A673 (cell line): ENCODE results near the gene CLSTN2.

Experiments
- CTCF ChIP-seq: fragments of 300-800, 200-600 bp; sonication (generic); conservative IDR thresholded peaks from 2 replicates; pipeline ENCODE4 v1.5.1; 2017; ENCODE audit warnings: low read depth, mild to moderate bottlenecking, antibody characterized with exemption, low read length, moderate library complexity, mixed read lengths
- EZH2 ChIP-seq: fragments of 200-600 bp; sonication (generic); IDR thresholded peaks from 2 replicates; pipeline ENCODE4 v1.6.1; 2017; ENCODE audit warnings: borderline replicate concordance, low read depth, mild to moderate bottlenecking, mixed read lengths, antibody characterized with exemption, low read length; ENCODE audit not compliant: poor library complexity, severe bottlenecking

GRCh38 chr3:140007081-140007480 lies 72.1 kb downstream of the CLSTN2 start:
- TF ChIP-seq CTCF: no peak
- TF ChIP-seq EZH2: no peak
